ENCODE results near the gene LENG8.

Gene LENG8

GRCh38 chr19:54418030-54418929 is 30.7 kb upstream of the LENG8 start:
- TF ChIP-seq GATA2 (IDR thresholded peaks at IDR 0.05; ENCODE audit: low read depth, low read length) (no peak), GATA3 (IDR thresholded peaks at IDR 0.05; ENCODE audit: low read depth, low read length) (no peak)

DNA sequence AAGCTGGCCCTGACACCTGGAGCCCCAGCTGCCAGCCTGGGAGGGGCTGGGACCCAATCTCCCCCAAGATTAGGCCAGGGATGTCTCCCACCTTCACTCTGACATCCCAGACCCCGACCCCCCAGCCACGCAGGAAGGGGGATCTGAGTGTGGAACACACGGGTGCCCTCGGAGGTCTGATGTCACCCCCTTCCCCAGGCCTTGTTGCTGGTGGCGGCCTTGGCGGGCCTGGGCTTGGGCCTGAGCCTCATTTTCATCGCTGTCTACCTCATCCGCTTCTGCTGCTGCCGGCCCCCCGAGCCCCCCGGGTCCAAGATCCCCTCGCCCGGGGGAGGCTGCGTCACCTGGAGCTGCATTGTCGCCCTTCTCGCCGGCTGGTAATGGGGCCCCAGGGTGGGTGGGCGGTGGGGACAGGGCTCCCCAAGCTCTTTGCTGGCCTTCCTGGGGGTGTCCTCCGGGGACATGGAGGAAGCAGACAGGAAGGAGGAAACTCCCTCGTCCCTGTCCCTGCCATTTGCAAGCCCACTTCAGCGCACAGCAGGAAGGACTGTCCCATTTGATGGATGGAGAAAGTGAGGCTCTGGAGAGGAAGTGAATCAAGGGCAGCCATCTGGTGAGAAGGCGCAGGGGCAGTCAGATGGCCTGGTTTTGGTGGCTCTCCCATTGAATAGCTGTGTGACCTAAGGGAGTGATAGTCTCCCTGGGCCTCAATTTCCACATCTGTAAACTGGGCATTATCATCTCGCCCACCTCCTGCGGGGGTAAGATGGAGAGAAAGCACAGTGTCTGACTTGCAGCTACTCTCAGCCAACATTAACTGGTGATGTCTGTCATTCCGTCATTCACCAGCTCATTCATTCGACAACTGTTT is 29.8 kb upstream of the LENG8 start:
- TF ChIP-seq GATA3 (IDR thresholded peaks at IDR 0.05; ENCODE audit: low read depth, low read length) (no peak), GATA2 (IDR thresholded peaks at IDR 0.05; ENCODE audit: low read depth, low read length) (no peak)

DNA sequence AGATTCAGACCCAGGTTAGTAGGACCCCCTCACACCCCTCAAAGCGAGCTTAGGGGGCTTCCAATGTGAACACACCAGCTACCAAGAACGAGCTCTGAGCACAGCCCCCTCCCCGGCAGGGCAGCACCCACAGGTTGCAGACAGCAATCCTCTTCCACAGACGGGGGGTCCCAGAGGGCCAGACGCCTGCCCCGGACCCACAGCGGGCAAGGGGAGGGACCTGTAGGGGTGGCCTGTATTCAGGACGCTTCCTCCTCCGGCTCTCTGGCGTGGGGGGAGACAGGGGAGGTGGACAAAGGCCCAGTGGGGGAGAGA is 29.0 kb upstream of the LENG8 start:
- TF ChIP-seq GATA2 (IDR thresholded peaks at IDR 0.05; ENCODE audit: low read depth, low read length) (no peak), GATA3 (IDR thresholded peaks at IDR 0.05; ENCODE audit: low read depth, low read length) (no peak)

DNA sequence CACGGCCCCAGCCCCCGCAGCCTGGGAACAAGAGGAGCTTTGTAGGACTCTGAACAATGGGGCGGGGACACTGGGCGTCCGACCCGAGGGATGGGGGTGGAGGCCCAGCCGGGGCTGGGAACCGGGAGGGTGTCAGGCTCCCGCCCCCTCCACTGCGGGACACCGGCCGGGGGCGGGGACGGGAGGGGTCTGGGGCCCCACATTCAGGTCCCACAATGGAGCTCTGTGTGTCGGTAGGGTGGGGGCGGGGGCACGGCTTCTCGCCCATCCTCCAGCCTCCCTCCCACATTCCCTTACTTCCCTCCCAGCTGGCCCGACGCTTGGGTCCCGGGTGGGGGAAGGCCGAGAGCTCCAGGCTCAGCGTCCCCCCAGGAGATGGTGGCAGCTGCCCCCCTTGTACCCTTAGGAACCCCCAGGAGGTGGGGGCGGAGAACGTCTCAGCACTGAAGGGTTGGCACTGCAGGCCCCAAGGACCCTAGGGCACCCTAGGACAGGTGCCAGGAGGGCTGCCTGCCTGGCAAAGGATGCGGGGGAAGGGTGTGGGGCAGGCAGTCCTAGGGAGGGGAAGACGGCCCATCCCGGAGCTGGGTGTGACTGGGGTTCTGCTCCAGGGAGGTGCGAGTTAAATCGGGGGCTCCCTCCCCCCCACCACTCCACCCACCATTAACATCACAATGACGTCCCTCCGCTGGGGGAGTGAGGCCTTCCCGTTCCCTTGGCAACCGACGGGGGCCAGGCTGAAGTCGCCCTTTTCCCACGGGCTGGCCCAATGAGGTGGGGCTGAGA is 28.4 kb upstream of the LENG8 start:
- TF ChIP-seq GATA2 (IDR thresholded peaks at IDR 0.05; ENCODE audit: low read depth, low read length) (no peak), GATA3 (IDR thresholded peaks at IDR 0.05; ENCODE audit: low read depth, low read length) (no peak)

GRCh38 chr19:54421169-54421516 is 27.9 kb upstream of the LENG8 start:
- no peak for TF ChIP-seq GATA3 (IDR thresholded peaks at IDR 0.05; ENCODE audit: low read depth, low read length)
- TF ChIP-seq GATA2 (IDR thresholded peaks at IDR 0.05; ENCODE audit: low read depth, low read length) = no peak

GRCh38 chr19:54421521-54421920 is 27.5 kb upstream of the LENG8 start:
- TF ChIP-seq GATA3 (IDR thresholded peaks at IDR 0.05; ENCODE audit: low read depth, low read length) = no peak
- TF ChIP-seq GATA2 (IDR thresholded peaks at IDR 0.05; ENCODE audit: low read depth, low read length) = no peak

GRCh38 chr19:54422136-54422535 is 26.9 kb upstream of the LENG8 start:
- TF ChIP-seq GATA3 (IDR thresholded peaks at IDR 0.05; ENCODE audit: low read depth, low read length) = no peak
- no peak for TF ChIP-seq GATA2 (IDR thresholded peaks at IDR 0.05; ENCODE audit: low read depth, low read length)

- TF ChIP-seq GATA3 (IDR thresholded peaks at IDR 0.05; ENCODE audit: low read depth, low read length) (no peak), GATA2 (IDR thresholded peaks at IDR 0.05; ENCODE audit: low read depth, low read length) (no peak)
Observed at GRCh38 chr19:54424201-54424600, 24.8 kb upstream of the LENG8 start.

DNA sequence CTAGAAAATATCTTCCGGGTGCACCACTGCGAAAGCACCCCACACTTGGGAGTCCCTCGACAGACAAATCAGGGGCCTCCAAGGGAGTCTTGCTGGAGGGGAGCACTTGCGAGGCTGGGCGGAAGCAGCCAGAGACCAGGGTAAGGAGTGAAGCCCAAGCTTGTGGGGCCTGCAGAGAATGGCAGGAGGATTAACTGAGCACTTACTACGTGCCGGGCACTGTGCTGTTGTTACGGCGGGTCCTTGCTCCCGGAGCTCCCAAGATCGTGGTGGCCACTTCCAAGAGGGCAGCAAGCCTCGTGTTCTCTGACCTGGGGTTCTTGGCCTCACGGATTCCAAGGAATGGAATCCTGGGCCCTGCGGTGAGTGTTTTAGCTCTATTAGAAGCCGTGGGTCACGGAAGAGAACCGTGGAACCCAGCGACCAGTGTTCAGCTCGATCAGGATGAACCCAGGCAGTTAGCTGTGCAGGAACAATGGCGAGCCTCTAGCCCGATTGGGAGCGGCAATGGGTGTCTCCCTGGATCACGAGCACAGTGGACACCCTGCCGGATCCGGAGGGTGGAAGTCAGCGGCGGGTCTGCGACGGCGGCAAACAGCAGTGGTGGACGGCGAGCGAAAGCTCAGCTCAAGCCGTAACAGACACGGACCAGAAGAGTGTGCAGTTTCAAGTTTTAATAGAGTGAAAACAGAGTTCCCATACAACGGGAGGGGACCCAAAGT is 24.2 kb upstream of the LENG8 start:
- no peak for TF ChIP-seq GATA2 (IDR thresholded peaks at IDR 0.05; ENCODE audit: low read depth, low read length)
- TF ChIP-seq GATA3 (IDR thresholded peaks at IDR 0.05; ENCODE audit: low read depth, low read length) = no peak

GRCh38 chr19:54425382-54425723 is 23.6 kb upstream of the LENG8 start:
- TF ChIP-seq GATA2 (IDR thresholded peaks at IDR 0.05; ENCODE audit: low read depth, low read length) = no peak
- no peak for TF ChIP-seq GATA3 (IDR thresholded peaks at IDR 0.05; ENCODE audit: low read depth, low read length)

- no peak for TF ChIP-seq GATA3 (IDR thresholded peaks at IDR 0.05; ENCODE audit: low read depth, low read length)
- no peak for TF ChIP-seq GATA2 (IDR thresholded peaks at IDR 0.05; ENCODE audit: low read depth, low read length)
Observed at GRCh38 chr19:54426291-54426931, 22.6 kb upstream of the LENG8 start.

DNA sequence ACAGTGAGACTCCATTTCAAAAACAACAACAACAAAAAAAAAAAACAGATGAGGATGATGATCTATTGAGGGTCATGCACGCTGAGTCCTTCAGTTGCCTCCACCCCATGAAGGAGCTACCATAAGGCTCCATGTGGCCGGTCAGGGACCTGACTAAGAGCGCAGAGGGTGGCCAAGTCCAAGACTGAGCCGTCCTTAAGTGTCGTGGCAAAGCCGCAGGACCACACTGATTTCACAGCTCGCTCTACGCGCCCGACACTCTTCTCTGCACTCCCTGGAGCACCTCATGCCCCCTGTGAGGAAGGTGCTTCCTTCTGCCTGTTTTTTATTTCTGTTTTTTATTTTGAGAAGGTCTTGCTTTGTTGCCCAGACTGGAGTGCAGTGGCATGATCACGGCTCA is 21.4 kb upstream of the LENG8 start:
- TF ChIP-seq GATA2 (IDR thresholded peaks at IDR 0.05; ENCODE audit: low read depth, low read length) (no peak), GATA3 (IDR thresholded peaks at IDR 0.05; ENCODE audit: low read depth, low read length) (no peak)

Measured in SH-SY5Y (cell line).